Stimulated activated CD8-positive, alpha-beta memory T cell treated with anti-CD3 and anti-CD28 coated beads, Interleukin-15, amount 100 ng/mL, for 24 hours (primary cell): ENCODE data around the gene KRTAP17-1.

Source experiments
- DNase-seq: peaks from one replicate; pipeline ENCODE4 v3.0.0-alpha.2; 2020; ENCODE audit warnings: low read depth

KRTAP17-1 gene

GRCh38 chr17:41332239-41332638, 16.7 kb upstream of the KRTAP17-1 start:
- DNase-seq = no peak

GRCh38 chr17:41331606-41332005, 16.1 kb upstream of the KRTAP17-1 start:
- DNase-seq = no peak

- no peak for DNase-seq
These were observed 13.9 kb upstream of the KRTAP17-1 start for GRCh38 chr17:41329279-41329948.

GRCh38 chr17:41328207-41328606, 12.7 kb upstream of the KRTAP17-1 start:
- no peak for DNase-seq

- DNase-seq = no peak
These were observed 12.1 kb upstream of the KRTAP17-1 start for GRCh38 chr17:41327411-41328120.

GRCh38 chr17:41326173-41327145, 10.9 kb upstream of the KRTAP17-1 start:
- no peak for DNase-seq

GRCh38 chr17:41325611-41326010, 10.1 kb upstream of the KRTAP17-1 start:
- no peak for DNase-seq

- no peak for DNase-seq
These were observed 9.6 kb upstream of the KRTAP17-1 start for GRCh38 chr17:41325126-41325525.

- no peak for DNase-seq
These were observed 8.9 kb upstream of the KRTAP17-1 start for GRCh38 chr17:41324180-41325075.

GRCh38 chr17:41322903-41323895, 7.7 kb upstream of the KRTAP17-1 start:
- no peak for DNase-seq

- no peak for DNase-seq
These were observed 6.8 kb upstream of the KRTAP17-1 start for GRCh38 chr17:41322094-41322902.

GRCh38 chr17:41318231-41318630, 2.7 kb upstream of the KRTAP17-1 start:
- DNase-seq = no peak

- DNase-seq = no peak
These were observed 420 bp upstream of the KRTAP17-1 start for GRCh38 chr17:41315814-41316445.

GRCh38 chr17:41311111-41311510, 4.4 kb downstream of the KRTAP17-1 start:
- DNase-seq = no peak

- no peak for DNase-seq
These were observed 6.6 kb downstream of the KRTAP17-1 start, which contains the start of gene KRTAP16-1 for GRCh38 chr17:41308918-41309359. Gene KRTAP16-1 (minus strand): TSS chr17:41309309. CDS start chr17:41309253, 56 bp downstream.

GRCh38 chr17:41308251-41308917, 7.1 kb downstream of the KRTAP17-1 start:
- no peak for DNase-seq

- DNase-seq = no peak
These were observed 7.9 kb downstream of the KRTAP17-1 start for GRCh38 chr17:41307647-41308046.

- DNase-seq = no peak
These were observed 11.4 kb downstream of the KRTAP17-1 start for GRCh38 chr17:41304091-41304490.
